Neural cell (in vitro differentiated cells): ENCODE data around the gene UNC5A.

Source experiments
- CTCF ChIP-seq: fragments of 450-650 bp; IDR thresholded peaks from 2 replicates; pipeline ENCODE4 v1.5.1; 2014; ENCODE audit warnings: antibody characterized with exemption, mild to moderate bottlenecking, moderate library complexity; ENCODE audit not compliant: poor library complexity, severe bottlenecking
- EP300 ChIP-seq: fragments of 450-650 bp; conservative IDR thresholded peaks from 2 replicates; pipeline ENCODE4 v1.6.1; 2014; ENCODE audit warnings: antibody characterized with exemption, mild to moderate bottlenecking, moderate library complexity; ENCODE audit not compliant: poor library complexity, severe bottlenecking
- EZH2 ChIP-seq: fragments of 200-600, 300-800 bp; shearing (Covaris generic), sonication (generic); IDR thresholded peaks from 2 replicates; pipeline ENCODE4 v1.6.1; 2014; ENCODE audit warnings: antibody characterized with exemption, low read length, borderline replicate concordance, mild to moderate bottlenecking; ENCODE audit not compliant: insufficient read depth, poor library complexity, severe bottlenecking
- POLR2AphosphoS5 ChIP-seq: IDR thresholded peaks from 2 replicates; pipeline ENCODE4 v1.6.1; 2012
- RAD21 ChIP-seq: fragments of 450-650 bp; conservative IDR thresholded peaks from 2 replicates; pipeline ENCODE4 v1.6.1; 2014; ENCODE audit warnings: antibody characterized with exemption, mild to moderate bottlenecking, moderate library complexity
- TAF1 ChIP-seq: IDR thresholded peaks from 2 replicates; pipeline ENCODE4 v1.6.1; 2012; ENCODE audit warnings: low read depth

- TF ChIP-seq CTCF (no peak), EZH2 (no peak), POLR2AphosphoS5 (no peak), EP300 (no peak), TAF1 (no peak), RAD21 (no peak)
These were observed 39.4 kb downstream of the UNC5A start for GRCh38 chr5:176849611-176850227.
